Astrocyte of the hippocampus (primary cell): ENCODE results near the gene NOS1.
A peak's percentile ranks its signal among the peaks of the same experiment; 100 is the strongest.

Experiments used
- DNase-seq: peaks from one replicate; pipeline ENCODE4 v3.0.0; 2011; ENCODE audit warnings: low read depth, low spot score

The NOS1 gene

DNA sequence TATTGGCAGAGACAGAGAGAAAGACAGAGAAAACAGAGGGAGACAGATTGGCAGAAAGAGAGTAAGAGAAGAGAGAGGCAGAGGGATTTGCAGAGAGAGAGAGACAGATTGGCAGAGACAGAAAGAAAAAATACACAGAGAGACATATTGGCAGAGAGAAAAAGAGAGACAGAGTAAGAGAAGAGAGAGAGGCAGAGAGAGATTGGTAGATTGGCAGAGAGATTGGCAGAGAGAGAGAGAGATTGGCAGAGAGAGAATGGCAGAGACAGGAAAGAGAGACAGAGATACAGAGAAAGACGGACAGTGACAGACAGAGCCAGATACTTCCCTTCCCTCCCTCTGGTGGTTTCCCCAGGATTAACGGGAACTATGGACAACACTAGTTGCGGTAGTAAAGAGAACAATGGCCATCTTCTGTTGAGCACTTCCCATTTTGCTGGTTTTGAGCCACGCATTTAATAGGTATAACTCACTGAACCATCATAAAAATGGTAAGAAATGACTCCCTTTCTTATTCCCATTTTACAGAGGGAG lies 2.6 kb upstream of the NOS1 start:
- no peak for DNase-seq

DNA sequence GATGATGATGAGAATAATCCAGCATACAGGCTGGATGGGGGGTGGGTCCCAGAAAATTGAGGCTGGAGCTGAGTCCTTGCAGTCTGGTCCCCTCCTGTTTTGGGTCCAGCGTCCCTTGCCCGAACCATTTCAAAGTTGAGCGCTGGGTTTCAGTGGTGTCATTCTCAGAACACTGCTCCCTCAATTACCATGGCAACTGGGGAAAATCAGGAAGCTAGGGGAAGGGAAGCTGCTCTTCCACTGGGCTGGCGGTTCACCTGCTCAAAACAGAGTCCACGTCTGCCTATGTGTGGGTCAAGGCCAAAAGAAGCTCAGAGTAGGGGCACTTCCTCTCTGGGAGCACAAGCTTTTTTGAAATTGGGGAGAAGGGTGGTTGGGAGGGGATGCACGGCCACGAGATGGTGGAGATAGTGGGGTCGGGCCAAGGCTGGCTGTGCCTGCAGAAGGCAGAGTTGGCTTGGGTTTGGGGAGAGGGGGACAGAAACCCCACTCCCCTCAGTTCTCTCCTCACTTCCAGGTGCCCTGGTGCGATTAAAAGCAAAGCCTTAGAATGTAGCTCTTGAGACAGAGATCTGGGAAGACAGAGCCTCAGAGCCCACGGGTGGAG lies 1.7 kb upstream of the NOS1 start:
- DNase-seq = no peak

DNA sequence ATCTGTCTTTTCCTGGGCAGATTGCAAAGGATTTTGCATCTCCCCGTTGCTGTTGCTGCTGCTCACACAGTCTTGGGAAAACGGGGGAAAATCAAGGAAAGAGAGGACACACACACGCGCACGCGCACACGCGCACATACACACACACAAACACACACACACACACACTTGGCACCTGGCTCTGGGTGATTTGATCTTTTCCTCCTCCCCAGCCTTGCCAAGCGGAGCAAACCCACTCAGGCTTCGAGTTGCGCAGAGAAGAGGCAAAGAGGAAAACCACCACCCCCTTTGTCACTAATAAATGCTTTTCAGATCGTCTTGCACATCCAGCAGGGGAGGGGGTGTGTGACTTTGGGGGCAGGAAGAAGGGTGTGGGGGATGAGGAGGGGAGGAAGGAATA lies 965 bp upstream of the NOS1 start:
- no peak for DNase-seq

DNA sequence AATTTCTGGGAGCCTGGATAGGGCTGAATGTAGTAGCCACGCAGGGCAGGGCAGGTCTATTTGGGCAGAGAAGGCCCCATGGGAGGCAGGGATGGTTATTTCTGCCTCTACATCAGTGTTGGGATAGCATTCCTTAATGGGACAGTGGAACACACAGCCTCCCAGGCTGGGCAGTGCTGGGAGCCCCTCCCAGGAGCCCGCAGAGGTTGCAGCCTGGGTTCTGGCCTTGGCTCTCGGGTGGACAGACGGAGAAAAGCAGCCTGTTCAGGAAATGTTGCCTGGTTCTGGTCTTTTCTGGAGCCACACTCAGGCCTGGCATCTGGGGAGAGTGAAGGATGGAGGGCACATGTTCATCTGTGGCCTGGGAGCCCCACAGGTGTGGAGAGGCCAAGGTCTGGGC lies 479 bp upstream of the NOS1 start:
- DNase-seq = no peak

DNA sequence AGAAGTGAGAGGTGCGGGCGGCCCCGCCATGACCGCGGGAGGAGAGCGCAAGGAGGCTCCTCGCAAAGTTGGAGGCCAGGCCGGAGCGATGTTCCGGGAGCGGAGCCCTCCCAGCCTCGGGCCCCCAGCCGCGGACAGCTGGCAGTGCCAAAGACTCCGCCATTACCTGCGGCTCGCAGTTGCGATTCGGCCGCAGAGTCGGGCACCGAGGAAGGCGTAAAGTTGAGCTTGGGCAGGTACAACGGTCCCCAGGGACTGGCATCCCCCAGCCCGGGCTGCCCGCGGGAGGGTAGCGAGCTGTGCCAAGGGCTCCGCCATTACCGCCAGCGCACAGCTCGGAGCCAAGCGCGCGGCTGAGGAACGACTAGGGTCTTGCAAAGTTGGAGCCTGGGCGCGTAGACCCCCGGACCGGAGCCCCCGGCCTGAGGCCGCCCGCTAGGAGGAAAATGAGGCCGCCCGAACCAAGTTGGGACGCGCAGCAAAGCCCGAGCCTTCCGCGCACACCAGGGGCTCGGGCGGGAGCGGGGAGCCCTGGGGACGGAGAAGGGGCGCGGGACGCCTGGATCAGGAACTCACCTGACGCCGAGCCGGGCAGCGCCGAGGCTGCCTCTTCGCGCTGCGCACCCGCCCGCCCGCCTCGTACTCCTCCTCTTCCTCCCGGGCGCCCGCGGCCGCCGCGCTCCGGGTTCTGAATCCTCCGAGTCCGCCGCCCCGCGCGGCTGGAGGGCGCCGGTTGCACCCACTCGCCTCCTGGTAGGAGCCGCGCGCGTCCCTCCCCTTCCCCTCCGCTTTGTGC lies 677 bp downstream of the NOS1 start:
- DNase-seq = peak; percentile 5

DNA sequence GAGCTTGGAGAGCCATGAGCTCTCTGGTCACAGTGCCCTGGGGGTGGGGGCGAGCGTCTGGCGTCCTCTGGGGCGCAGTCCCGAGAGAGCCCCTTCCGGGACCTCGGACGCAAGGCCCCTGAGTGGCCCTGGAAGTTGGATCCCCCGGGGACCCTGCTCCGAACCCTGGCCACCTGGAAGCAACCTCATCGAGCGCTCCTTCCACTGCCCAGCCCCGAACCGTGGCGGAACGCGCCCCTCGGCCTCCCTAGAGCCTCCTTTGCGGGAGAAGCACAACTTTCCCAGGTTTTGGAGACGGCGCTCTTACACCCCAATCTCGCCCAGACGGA lies 1.2 kb downstream of the NOS1 start:
- DNase-seq = no peak

DNA sequence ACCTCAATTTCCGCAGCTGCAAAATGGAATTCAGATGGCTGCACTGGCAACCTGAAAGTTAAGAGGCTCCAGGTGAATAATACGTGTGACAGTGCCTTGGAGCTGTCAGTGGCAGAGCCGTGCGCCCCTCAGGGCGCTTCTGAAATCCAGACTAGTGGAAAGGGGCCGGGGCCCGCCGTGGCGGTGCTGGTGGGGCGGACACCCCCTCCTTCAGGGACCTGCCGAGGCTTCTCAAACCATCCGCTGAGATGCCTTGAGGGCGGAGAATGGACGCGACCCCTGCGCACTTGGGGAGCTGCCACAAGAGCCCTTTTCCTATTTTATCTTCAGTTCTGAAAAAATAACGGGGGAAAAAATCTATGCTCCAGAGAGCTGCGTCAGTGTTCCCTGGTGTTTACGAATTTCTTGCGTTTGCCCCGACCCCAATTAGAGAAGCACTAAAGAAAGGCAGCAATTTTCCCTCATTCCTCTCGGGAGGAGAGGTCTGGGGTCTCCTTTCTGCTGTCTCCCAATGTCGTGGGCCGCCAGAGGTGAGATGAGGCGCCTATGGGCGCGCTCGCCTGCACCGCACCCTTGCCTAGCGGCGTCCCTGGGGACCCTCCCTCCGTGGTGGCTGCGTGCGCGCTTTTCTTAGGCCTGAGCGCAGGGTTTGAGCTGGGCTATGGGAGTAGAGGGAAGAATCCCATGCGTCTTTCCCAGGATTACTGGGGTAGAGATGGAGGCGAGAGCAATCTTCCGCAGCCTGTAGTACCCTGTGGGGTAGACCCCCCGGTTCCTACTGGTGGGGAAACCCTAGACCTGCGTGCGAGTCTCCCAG lies 2.2 kb downstream of the NOS1 start:
- no peak for DNase-seq

DNA sequence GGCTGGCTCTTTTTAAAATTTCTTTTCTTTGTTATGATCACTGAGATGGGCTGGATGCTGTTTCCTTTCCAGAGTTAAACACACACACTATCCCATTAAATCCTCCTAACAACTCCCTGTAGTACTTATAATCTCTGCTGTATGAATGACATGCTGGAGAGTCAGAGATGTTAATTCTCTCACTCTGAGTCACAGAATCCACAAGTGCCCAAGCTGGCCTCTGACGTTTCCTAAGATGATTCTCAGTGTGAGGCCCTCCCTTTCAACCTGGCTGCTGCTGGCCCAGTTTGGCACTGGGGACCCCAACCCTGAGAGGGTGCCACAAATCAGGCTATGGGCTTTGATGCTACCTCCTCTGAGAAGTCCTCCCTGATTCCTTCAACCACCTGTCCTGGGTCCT lies 5.4 kb downstream of the NOS1 start:
- DNase-seq = peak; percentile 28

DNA sequence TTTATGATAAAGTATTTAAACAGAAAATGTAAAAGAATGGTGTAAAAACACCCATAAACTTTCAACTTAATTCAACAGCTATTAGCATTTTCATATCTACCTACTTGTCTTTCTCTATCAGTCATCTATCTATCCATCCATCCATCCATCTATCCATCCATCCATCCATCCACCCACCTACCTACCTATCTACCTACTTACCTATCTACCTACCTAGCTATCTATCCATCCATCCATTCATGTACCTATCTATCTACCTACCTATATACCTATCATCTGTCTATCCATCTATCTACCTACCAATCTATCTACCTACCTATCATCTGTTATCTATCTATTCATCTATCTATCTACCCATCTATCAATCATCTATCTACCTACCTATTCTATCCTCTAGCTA lies 8.5 kb downstream of the NOS1 start:
- DNase-seq = no peak

DNA sequence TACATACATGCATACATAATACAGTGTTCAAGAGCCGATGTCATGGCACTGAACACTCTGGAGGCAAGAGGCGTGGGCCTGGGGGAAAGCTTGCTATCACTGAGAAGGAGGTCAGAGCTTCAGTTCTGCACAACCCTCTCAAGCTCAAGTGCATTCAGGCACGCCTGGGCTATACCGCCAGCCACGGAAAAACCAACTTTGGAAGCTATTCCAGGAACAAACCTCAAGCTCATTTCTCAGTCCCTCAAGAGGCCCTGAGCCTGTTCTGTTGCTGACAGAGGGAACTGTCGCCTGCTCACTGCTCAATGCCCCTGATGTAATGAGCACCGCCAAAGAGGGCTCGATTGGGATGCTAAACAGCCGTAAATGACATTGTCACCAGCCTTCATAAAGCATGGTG lies 9.2 kb downstream of the NOS1 start:
- no peak for DNase-seq

DNA sequence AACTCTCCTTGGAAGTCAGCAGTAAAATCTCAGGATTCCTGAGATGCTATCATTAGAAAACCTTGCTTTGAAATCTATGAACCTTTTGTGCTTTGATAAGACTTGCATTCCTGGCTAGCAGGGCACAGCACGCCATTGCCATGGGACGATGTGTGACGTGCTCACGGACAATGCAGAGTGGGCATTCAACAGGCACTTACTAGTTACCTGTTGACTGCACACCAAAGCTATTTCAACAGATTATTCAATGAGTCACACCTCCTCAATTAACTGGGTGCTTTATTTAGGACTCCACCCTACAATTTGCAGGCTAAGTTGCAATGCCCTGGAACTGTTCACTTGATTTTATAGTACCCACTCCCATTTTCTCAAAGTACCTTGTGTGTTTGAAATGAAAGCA lies 11.3 kb downstream of the NOS1 start:
- DNase-seq = no peak

DNA sequence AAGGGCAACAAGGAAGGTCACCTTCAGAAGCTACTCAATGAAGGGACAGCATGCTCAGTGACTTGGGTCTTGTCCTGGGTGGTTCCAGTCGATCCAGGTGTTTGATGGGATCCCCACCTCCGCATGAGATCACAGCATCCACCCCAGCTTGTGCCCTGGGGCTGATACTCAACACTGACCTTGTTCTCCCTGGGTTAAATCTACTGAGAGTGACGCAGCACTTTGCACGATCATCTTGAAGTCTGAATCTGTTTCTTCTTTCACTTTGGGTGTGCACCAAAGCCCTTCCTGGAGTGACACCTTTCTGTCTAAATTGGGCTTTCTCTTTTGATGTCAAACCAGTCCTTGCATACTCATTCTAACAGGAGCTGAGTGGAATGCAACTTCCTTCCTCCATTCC lies 13.8 kb downstream of the NOS1 start:
- no peak for DNase-seq

DNA sequence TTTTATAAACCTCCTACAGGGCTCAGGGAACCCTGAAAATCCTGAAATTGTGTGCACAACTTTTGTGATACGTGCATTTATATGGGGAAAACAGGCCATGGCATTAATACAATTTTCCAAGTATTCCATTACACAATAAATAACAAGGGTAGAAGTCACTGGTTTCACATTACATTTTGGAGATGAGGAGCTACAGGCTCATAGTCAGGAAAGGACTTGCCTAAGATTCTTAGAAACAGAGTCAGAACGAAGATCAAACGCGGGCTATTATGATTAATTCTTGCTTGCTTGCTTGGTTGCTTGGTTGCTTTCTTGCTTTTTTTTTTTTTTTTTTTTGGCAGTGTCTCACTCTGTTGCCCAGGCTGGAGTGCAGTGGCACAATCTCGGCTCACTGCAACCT lies 16.7 kb downstream of the NOS1 start:
- DNase-seq = no peak

DNA sequence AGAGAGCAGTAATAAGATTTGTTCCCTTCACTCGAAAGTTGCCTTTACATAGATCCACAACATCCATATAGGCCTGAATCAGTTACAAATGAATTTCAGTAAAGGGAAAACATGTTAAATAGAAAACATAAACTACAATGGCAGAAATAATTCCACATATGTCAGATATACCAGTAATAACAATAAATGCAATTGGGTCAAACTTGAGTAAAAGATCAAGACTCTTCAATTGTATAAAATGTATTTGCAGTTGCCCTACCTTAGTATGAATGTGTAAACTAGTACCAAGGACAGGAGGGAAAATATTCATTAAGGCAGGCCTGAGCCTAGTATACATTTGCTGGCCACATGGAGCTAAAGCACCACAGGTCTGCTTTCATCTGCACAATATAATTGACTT lies 17.6 kb downstream of the NOS1 start:
- no peak for DNase-seq

DNA sequence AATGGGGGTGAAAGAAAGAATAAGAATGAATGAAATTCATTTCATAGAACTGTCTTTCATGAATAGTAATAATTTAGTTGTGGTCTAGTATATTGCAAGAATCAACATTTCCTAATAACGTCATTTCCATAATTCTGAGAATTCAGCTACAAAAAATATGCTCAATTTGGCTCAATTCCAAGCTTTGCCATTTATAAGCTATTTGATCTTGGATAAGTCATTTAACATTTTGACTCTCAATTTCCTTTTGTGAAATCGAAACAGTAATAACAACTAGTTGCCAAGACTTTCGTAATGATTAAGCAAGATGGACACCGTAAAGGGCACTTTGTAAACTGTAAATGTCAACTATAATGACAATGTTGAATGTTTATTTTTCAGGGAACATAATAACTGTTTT lies 18.1 kb downstream of the NOS1 start:
- DNase-seq = no peak

DNA sequence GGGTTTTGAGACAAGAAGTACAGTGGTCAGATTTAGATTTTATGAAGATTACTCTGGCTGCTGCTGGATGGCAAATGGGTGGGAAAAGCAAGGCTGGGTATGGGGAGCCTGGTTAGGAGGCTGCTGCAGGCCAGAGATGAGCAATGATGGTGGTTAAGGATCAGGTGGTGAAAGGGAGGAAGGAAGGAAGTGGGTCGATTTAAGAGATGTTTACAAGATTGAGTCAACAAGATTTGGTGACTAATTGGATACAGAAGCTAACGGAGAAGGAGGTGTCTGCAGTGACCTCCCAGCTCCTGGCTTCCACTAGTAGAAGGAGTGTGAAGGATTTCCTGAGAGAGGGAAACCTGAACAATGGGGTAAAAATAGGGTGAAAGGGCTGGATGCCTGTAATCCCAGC lies 18.7 kb downstream of the NOS1 start:
- no peak for DNase-seq

DNA sequence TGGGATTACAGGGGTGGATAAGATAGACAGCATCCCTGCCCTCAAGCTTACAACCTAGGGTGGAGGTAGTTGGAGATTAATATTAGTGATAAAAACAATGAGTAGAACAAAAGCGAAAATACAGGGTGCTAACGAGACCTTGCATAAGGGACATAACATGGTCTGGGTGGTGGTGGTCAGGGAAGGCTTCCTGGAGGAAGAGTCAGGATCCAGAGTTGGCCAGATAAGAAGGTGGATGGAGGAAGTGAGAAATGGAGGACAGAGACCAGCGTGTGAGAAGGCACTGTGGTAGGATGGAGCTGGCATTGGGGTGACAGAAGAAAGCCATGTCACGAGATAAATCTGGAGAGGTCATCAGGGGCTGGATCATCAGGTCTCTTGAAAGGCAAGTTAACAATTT lies 19.2 kb downstream of the NOS1 start:
- no peak for DNase-seq

DNA sequence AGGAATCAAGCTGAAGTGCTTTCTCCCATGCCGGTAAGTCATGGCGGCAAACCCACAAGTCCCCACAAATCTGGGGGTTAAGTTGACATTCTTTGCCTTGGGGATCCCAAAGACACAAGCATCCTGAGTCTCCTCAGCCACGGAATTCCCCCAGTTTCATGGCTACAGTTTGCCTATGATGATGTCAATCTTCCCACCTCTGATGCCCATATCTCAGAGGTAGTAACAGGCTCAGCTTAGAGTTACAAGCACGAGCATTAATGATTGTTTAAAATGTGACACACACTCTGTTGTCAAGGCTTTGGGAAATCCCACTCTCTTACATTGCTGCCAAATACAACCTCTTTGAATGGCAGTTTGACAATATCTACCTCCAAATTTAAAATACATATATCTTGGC lies 22.3 kb downstream of the NOS1 start:
- no peak for DNase-seq

DNA sequence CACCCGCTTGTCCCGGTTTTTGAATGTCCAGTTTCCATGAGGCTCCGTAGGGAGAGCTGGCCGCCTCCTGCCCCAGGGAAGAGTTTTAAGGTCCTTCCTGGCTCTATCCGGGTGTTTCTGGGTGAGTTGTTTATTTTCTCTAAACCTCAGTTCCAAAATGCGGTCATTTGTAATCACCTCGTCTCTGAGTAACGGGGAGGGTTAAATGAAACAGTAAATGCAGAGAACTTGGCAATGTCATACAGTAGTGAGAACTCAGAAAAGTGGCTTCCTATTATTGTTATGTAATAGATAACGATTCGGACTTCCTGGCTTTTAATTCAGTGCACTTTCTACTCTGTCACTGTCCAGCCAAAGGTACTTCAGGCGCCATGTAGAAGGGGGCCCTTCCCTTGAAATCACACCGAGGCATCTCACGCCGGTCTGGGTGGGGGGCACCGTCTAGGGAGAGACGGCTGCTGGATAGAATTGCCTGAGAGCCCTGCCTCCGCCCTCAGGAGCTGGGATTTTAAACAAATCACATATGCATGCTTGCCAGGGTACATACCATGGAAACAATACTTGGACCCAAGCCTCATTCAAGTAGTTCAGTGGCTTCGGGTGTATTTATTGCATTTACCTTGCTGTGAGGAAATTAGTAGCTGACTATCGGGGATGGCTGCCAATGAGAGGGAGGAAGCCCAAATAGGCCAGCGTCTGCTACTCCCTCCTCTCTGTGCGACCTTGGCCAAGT lies 26.4 kb downstream of the NOS1 start:
- DNase-seq = peak; percentile 14

DNA sequence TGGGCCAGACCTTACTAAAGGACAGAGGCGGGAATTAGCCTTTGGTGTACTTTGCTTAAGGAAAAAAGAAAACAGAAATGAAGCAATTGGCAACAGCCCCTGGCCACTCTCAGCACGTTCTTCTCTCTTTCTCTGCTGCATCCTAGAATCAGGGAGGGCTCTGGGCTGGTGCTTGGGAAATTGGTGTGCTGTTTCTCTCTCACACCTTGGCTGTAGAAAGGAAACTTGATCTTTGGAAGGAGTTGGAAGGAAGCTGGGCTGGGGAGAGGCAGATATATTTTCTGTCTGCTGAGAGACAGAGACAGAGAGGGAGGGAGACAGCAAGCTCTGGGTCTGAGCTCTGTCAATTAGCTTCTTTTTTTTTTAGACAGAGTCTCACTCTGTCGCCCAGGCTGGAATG lies 27.4 kb downstream of the NOS1 start:
- DNase-seq = no peak

DNA sequence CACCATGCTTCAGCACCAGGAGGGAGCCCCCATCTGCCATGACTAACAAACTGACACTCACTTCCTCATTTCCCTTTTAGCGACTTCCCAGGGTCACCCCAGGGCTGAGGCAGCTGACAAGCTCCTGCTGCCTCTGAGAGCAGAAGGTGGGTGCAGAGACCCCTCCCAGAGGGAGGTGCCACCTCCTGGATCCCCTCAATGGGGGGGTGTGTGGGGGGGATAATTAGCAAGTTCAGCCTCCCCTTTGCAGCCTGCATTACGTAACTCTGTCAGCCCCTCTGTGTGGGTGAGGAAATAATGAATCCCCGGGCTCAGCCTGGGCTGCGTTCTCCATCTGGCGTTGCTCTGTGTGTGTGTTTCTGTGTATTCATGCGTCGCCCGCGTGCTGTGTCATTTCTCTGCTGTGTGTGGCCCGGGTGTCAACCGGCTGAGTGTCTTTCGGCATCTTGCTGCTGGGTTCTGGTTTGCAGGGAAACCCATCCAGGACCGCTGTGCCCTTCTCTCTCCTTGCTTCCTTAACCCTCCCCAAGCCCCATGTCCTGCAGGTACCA lies 28.0 kb downstream of the NOS1 start:
- no peak for DNase-seq

DNA sequence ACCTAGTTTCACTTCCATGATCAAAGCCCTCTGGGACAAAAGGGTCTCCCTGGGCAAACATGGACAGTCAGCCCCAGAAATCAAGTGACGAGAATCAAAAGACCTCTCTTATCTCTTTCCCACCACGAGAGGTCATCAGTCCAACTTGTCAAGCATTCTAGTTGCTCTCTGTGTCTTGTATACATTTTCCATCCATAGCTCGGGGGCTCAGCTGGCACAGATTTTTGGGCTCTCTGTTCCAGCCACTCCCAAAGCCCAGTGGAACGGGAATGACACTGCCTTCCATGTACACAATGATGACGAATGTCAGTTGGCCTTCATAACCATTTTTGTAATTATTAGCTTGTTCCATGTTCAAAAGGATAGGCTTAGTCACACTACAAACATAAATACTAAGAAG lies 29.7 kb downstream of the NOS1 start:
- no peak for DNase-seq
